DMS79 (cell line): ENCODE measurements around the gene SLC39A1.

ENCODE experiments used
- DNase-seq: peaks from one replicate; lab custom pipeline; 2025; lab: John Stamatoyannopoulos, UW

The SLC39A1 gene

DNA sequence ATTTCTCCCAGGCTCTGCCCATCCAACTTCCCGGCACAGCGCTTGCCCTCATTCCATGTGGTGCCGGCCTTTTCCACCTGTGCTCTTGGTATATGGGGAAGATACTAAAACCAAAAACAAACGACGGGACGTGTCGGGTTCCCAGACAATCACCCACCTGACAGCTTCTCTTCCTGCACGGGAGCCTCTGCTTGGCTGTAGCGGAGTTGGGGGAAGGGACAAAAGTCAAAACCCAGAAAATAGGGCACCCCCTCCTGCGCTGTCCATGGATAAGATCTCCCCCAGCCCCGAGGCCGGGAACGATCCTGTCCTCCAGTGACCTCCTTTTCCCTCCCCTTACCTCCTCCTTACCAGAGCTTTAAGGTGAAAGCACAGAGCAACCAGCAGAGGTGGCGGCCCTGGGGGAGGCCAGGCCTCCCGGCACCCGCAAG lies 13.5 kb upstream of the SLC39A1 start:
- DNase-seq: no peak

DNA sequence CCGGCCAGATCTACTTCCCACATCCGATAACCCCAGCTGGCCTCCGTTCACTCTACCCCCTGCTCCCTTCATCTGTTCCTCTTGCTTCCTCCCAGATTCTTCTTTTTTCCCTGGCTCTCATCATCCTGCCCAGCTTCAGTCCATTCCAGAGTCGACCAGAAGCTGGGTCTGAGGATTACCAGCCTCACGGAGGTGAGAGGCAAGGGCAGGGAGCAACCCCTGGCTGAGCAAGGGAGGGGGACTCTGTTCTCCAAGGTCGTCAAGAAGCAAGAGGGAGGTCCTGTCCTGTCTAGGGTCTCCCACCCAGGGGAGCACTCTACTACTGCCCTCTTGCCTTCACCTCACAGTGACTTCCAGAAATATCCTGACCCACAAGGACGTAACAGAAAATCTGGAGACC lies 10.2 kb upstream of the SLC39A1 start:
- no peak for DNase-seq

DNA sequence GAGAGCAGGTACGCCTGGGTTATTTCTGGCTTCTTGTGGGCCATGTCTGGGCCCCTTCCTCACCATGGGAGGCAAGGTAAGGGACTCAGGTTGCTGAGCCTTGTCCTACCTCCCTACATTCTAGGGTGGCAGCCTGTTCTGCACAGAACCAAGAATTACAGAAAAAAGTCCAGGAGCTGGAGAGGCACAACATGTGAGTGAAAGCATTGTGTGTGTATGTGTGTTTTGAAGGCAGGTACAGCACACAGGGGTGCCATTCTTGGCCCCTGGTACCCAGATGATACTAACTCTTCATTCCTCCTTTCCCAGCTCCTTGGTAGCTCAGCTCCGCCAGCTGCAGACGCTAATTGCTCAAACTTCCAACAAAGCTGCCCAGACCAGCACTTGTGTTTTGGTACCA lies 9.7 kb upstream of the SLC39A1 start:
- DNase-seq: no peak

DNA sequence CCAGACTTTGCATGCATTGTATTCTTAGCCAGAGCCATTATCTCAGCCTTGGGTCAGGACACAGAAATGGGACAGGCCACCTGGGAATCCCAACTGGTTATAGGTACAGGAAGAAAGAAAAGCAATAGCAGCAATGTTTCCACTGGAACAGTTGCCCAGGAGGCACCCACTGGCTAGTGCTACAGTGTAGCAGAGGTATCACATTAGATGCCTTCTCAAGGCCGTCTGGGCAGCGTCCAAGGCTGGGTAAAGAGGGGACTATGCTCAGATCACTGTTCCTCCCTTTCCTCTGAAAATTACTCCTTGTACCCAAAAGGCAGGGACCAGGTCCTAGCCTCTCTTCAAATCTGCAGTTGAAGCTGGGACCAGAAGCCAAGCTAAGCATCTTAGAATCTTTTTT lies 7.0 kb upstream of the SLC39A1 start:
- no peak for DNase-seq

DNA sequence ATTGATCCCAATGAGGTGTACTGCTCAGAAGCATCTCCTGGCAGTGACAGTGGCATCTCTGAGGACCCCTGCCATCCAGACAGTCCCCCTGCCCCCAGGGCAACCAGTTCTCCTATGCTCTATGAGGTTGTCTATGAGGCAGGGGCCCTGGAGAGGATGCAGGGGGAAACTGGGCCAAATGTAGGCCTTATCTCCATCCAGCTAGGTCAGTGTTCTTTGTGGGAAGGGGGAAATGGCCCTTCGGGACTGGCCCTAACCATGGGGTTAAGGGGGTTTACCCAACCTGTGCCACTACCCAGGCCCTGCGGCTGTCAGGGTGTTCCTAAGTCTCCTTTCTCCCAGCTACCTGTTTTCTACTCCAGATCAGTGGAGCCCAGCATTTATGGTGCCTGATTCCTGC lies 5.6 kb upstream of the SLC39A1 start:
- no peak for DNase-seq

DNA sequence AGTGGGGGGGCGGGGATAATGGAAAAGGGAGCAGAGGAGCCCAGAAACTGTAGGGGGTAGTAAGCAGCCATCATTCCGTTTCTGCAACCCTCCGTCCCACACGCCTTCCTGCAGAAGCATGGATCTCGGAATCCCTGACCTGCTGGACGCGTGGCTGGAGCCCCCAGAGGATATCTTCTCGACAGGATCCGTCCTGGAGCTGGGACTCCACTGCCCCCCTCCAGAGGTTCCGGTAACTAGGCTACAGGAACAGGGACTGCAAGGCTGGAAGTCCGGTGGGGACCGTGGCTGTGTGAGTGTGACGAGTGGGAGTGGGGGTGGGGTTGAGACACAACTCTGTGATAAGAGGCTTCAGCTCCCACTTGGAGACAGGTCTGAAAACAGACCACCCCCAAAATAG lies 5.1 kb upstream of the SLC39A1 start:
- DNase-seq: no peak

DNA sequence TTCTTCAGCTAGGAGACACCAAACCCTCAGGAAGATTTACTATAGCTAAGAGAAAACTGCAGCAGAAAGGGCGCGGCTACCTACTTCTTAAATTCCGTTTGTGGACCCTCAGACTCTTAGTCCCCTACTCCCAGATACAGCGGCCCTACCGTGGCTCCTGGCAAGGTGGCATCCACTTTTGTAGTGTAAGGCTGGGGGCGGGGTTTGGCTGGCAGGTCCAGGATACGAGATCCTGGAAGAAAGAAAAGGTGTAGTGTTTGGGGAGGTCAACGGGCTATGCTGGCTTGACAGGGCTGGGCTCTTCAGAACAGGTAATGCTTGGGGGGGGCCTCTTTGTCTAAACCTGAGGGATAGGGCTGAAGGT lies 4.6 kb upstream of the SLC39A1 start:
- DNase-seq: peak; percentile 81

DNA sequence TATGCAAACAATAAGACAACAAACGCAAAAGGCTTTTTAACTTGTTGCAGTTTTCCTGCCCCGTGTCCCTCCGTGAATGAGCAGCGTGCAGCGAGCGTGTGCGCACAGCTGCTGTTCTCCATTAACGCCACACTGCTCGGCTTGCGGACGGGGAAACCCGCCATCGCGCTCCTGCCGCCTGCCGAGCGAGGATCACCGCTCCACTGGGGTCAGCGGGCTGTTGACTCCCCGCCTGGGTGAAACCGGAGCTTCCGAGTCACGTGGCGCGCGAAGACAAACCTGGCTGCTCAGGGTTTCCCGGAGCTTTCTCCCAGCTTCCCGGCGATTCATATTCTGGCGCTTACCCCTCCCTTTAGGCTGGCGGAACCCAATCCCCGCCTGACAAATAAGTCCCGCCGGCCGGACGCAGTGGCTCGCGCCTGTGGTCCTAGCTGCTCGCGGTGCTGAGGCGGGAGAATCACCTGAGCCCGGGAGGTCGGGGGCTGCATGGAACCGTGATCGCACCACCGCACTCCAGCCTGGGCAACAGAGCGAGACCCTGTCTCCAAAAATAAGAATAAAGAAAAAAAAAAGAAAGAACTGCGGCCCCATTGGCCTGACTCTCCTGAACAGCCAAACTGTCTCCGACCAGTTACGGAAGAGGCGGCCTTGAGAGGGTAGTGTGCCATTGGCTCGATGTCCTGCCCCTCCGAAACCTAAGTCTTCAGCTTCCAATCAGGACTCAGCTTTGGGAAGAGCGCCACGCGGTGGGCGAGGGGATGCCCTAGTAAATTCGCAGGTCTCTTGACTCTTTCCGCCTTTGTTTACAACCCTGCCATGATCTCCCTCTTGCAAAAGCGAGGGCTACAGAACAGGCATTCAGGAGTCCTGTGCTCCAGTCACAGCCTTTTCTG lies 4.0 kb upstream of the SLC39A1 start, which contains the start of gene CREB3L4:
Gene CREB3L4 (plus strand): TSS at position 796 of the 893 bp plus-strand sequence. CDS start 624 bp downstream, outside the sequence.
- DNase-seq: peak; percentile 98

DNA sequence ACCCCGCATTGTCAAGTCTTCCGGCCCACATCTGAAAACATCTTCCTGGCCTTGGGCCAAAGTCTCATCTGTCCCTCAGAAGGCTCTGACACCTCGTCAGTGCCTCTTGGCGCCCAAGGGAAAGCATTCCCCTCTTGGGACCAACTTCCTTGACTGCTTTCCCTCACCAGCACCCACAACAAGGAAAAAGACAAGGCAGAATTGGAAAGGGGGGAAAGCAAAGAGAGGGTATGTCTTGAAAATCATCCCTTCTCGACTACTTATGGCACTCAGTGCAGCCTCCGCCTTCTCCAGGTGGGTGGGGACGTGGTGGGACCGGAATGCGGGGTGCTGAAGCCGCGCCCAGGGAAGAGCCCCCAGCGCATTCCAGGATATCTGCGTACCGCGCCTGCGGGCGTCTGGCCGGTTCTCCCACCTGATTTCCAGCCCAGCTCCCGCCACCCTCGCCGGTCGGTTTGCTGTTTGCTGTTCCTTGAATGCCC lies 554 bp upstream of the SLC39A1 start:
- peak; percentile 18 for DNase-seq

DNA sequence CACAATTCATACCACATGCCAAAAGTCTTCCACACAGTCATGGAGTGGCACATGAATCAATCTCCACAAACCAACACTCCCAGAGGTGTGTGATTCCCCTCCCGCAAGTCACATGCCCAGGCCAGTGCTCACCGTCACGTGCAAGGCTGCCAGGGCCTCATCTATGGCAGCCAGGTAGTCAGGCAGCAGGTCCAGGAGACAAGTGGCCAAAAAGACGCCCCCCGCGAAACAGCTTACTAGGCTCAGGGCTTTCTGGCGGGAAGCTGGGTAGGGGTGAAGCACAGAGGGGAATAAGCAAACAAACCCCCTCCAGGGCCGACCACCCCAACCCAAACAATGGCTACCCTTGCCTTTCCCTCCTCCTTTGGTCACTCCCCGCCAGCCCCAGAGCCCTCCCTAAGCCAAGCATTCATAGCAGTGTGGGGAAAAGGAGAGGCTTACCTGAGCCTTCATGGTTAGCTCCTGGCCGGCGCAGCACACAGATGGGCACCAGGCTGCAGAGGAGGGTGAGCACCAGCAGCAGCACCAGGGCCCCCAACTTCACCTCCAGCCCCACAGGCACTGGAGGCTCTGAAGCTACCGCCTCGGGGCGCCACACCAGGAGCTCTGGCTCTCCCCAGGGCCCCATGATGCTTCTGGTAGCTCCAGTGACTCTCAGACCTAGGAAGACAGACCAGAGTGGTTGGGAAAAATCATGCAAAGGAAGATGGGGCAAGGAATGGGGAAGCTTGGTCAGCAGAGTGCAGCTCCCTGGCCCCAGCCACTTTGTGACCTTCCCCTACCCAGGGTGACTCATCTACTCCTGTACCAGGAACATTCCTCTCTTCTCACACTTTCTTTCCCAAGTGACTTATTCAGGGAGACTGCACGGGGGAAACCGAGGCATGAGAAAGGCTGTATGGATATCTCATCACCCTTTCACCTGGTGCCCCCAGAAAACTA lies 978 bp downstream of the SLC39A1 start:
- no peak for DNase-seq

DNA sequence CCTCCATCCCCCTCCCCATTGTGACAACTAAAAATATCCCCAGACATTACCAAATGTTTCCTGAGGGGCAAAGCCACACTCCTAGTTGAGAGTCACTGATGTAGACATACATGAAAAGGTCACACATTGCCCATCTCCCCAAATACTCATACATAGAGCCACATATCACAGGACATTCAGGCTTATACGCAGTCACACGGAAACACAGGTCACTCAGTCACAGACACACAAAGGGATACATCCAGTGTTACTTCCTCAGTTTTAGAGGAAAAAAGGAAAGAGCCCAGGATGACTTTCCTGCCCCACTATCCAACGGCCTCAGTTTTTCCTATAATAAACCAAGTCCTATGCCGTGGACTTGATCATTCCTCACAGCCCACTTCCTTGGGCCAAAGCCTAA lies 1.9 kb downstream of the SLC39A1 start:
- no peak for DNase-seq

DNA sequence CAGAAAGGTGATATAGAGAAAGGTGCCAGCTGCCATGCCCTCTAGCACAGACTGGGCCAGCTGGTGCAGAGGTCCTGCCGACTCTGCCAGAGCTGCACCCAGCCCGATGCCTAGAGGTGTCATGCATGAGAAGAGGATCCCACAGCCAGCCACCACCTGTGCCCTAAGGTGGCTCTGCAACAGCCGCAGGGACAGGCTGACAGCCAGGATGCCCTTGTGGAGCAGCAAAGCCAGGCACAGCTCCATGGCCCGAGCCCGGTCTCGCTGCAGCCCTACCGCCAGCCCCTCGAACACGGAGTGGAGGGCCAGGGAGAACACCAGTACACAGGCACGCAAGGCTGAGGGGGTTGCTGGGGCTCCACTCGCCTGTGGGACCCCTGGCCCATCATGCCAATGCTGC lies 3.1 kb downstream of the SLC39A1 start:
- no peak for DNase-seq

DNA sequence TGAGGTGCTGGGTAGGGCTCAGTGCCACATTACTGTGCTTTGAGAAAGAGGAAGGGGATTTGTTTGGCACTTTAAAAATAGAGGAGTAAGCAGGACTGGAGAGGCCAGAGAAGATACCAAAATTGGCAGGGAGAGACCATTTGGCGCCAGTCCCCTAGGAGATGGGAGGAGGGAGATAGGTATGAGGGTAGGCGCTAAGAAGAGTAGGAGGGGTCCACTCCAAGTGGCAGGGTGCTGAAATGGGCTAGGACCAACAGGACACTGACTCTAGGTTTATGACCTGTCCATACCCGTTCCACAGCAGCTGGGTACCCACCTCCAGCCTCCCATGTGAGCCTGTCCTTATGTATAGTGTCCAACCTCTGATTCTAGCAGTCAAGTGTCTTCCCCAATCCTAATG lies 3.9 kb downstream of the SLC39A1 start:
- no peak for DNase-seq

DNA sequence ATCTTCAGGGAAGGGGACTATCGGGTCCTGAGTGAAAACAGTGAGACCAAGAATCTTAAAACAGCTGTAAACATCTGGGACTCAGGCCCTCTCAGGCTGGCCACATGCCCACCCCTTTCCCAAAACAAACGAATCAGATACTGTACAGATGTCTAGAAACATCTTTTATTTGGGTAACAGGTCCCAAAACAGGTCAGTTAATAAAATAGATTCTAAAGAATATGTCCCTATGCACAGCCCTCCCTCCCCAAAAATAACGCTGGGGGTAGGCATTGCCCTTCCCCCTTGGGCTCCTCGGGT lies 4.4 kb downstream of the SLC39A1 start:
- no peak for DNase-seq

DNA sequence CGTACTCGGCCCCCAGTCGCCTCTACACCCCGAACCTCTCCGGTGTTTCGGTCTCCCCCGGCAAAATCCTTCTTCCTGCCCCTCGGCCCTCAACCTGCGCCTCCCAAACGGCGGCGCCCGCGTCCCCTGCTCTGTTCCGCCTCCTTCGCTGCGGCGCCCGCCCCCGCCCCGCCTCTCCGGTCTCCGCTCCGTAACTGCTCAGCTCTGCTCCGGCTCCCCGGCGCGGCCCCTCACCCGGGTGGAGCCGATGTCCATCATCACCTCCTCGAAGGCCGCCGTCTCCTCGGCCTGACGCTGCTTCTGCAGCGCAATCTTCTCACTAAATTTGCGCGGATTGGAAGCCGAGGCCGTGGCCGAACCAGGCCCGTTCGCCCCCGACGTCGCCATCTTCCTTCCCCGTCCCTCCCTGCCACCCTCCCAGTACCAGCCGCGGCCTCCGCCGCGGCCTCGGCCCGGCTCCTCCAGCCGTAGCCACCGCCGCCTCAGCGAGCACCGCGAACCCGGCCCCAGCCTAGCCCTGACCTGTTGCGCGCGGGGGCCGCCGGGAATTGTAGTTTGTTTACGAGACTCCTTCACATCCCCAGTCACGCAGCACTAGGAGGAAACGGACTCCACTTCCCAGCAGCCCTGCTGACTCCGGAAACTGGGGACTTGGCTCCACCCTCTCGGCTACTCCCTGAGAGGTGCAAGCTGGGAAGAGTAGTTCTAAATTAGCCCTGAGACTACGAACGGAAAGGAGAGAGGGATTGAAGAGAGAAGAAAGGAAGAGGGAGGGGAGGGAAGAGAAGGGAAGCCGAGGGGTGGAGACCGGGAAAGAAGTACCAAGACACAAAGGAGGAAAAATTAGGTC lies 5.0 kb downstream of the SLC39A1 start, which contains the start of gene CRTC2:
Gene CRTC2 (minus strand): TSS at position 502 of the 850 bp plus-strand sequence. CDS start 115 bp downstream, at position 387.
- peak; percentile 98 for DNase-seq

DNA sequence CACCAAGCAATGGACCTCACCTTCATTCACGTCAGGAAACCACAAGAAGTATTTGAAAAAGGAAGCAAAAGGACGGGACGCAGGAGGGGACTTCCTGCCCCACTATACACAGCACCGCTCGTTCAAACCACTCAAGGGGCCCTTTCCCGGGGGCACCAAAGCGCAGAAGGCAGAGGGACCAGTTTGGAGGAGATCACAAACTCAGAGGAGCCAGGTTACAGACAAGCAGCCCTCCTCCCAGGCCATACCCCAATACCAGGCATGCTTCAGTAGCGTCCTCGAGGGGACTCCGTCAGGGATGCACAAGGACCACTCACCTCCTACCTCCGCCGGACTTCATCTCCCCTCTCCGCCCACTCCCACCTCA lies 5.6 kb downstream of the SLC39A1 start:
- DNase-seq: no peak

DNA sequence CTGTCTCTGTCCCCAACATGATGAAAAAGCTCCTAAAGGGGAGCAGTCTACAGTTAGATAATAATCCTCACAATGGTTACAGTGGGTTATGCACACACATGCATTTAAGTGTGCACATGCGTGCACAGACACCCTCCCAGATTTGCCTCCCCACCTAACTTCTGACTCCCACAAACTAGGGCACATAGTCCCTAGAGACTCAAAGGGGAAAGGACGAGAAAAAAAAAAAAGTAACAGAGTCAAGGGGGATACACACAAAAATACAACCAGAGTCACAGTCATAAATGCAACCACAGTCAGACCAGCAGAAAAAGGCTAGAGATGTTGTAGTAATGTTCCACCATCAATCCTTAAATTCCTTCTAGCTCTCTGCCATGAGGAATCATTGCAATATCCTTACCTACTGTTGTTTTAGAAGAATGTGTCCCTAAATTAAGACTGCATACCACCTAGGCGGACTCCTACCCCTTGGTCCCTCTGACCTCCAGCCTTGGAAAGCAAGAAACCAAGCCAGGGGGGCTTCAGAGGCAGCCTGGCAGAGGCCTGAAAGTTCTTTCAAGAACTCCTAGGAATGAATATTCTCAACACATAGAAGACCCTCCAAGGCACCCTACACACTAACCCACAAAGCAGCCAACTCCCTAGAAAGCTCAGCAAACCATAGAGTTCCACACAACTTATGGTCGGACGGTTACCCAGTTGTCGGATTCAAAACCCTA lies 6.2 kb downstream of the SLC39A1 start:
- DNase-seq: no peak

DNA sequence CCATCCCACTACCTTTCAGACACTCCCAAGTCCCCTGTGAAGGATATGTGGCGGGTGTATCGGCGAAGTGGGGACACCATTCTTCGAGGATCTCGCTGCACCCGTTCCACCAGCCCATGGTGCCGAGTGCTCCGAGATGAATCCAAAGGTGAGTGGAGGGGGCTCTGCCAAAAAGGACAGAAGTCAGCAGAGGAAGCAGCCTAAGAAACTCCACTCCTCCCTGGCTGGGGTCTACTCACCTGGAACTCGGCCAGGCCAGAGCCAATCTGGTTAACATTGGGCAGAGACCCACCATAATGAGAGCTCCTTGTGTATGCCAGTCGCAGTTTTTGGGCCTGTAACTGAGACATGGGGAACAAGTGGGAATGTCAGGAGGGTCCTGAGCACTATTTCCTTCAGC lies 8.5 kb downstream of the SLC39A1 start:
- DNase-seq: no peak

DNA sequence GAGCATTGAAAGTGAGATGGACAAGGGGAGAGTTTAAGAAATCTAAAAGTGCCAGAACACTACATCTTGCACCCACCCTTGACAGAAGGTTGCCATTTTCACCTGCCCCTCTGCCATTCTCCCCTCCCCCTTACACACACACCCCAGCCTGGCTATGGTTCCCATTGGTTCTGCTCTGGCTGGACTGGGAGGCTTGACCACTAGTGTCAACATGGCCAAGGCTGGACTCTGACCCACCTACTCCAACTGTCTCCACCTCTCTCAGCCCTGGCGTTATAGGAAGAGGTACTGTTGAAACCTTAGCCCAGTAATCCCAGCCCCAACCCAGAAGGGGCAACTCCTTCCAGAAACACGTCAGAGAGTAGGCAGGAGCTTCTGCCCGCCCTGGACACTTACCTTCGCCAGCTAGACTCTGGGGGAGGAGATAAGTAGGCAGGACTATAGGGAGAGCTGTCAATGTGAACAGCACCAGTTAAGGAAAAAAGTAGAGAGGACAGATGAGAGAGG lies 9.4 kb downstream of the SLC39A1 start:
- DNase-seq: no peak

DNA sequence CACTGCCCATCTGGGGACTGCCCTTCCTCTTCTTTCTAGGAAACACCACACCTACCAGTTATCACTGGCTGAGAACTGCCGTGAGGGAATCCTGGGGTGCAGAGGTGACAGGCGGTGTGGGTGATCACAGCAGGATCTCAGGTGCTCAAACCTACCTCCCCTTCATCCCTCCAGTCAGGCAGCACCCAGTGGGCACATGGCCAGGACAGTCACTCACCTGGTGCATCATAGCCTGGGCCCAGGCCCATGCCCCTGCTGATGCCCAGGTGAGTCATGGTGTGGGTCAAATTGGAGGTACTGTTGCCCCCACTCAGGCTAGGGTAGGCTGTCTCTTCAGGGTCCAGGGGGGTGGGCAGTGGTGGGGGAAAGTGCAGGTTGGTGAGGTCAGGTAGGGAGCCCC lies 11.5 kb downstream of the SLC39A1 start:
- no peak for DNase-seq

DNA sequence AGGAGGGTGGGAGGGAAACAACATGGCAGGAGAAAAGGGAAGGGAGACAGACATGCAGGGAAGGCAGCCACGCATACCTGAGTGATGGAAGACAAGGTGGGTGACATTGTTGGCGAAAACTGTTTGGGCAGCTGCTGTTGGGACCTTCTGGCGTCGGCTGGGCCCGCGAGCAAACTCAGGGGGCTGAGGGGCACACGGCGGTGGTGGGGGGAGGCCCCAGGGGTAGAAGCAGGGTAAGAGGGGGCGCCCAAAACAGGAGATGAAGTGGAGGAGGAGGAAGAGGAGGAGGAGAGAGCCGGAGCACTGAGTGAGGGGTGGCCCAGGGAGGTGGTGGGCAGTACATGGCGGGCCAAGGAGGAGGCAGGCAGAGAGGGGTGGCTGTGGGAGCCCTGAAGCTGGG lies 12.2 kb downstream of the SLC39A1 start:
- DNase-seq: no peak
